Daoy (cell line): ENCODE measurements around the gene PHF19. TPM values are rescaled to one million over a fixed set of nuclear protein-coding genes. Genes with fewer than 3 reads are reported as not detected.
A peak's percentile ranks its signal among the peaks of the same experiment; 100 is the strongest.

ENCODE experiments used
- DNase-seq: peaks from one replicate; pipeline ENCODE4 v3.0.0-alpha.2; 2015; ENCODE audit warnings: low read depth
- total RNA-seq: library from RNA; depleted of rRNA; stranded (reverse); fragments of >200 nt; shearing (Covaris generic); gene quantifications from 2 replicates; pipeline ENCODE4 v1.2.3, GENCODE V29; 2014; rRNA removed

PHF19 gene
- total RNA-seq = 101 and 108 TPM in 2 replicates

- peak; percentile 78 for DNase-seq
These were observed at the start of gene PHF19 for GRCh38 chr9:120876842-120877240. Gene PHF19 (minus strand): TSS chr9:120877188. CDS start chr9:120874741, 2,447 bp downstream.

- peak; percentile 56 for DNase-seq
These were observed 49.5 kb upstream of the PHF19 start, which contains the start of gene TRAF1 for GRCh38 chr9:120926397-120926928. Gene TRAF1 (minus strand): TSS chr9:120926796. CDS start chr9:120926075, 721 bp downstream.

- DNase-seq = peak; percentile 97
These were observed 48.8 kb upstream of the PHF19 start for GRCh38 chr9:120925535-120926396.

GRCh38 chr9:120924698-120925534 is 47.9 kb upstream of the PHF19 start:
- no peak for DNase-seq

GRCh38 chr9:120923620-120924328 is 46.8 kb upstream of the PHF19 start:
- DNase-seq = no peak

- no peak for DNase-seq
These were observed 45.6 kb upstream of the PHF19 start for GRCh38 chr9:120922404-120923195.

- DNase-seq = no peak
These were observed 44.7 kb upstream of the PHF19 start for GRCh38 chr9:120921661-120922181.

- DNase-seq = no peak
These were observed 43.8 kb upstream of the PHF19 start for GRCh38 chr9:120920806-120921178.

- DNase-seq = no peak
These were observed 43.1 kb upstream of the PHF19 start for GRCh38 chr9:120919843-120920805.

- peak; percentile 37 for DNase-seq
These were observed 42.2 kb upstream of the PHF19 start for GRCh38 chr9:120918931-120919842.

- no peak for DNase-seq
These were observed 41.2 kb upstream of the PHF19 start for GRCh38 chr9:120917929-120918762.

- no peak for DNase-seq
These were observed 40.2 kb upstream of the PHF19 start for GRCh38 chr9:120916991-120917880.

GRCh38 chr9:120916588-120916987 is 39.6 kb upstream of the PHF19 start:
- DNase-seq = peak; percentile 41

- no peak for DNase-seq
These were observed 39.0 kb upstream of the PHF19 start for GRCh38 chr9:120915854-120916470.

- peak; percentile 75 for DNase-seq
These were observed 38.0 kb upstream of the PHF19 start for GRCh38 chr9:120914953-120915352.

- DNase-seq = no peak
These were observed 37.4 kb upstream of the PHF19 start for GRCh38 chr9:120914396-120914795.
